Transverse colon (tissue), 4 donors: Measurements from ENCODE around the gene PRM1. TPM values are rescaled to one million over a fixed set of nuclear protein-coding genes. Genes with fewer than 3 reads are reported as not detected.

Experiments
- DNase-seq: peaks from one replicate; pipeline ENCODE4 v3.0.0-alpha.2; 2019
- H3K27ac ChIP-seq, 4 donors: fragments of 200-600 bp; sonication (generic); 2 replicates each; pipeline ENCODE4 v1.5.1; 2016 to 2018; ENCODE audit warnings: inconsistent platforms in 4 of 4
- H3K27me3 ChIP-seq: fragments of 200-600 bp; sonication (generic); 2 replicates; pipeline ENCODE4 v1.5.1; 2017; ENCODE audit warnings: inconsistent platforms
- H3K36me3 ChIP-seq, 4 donors: fragments of 200-600 bp; sonication (generic); 2 replicates each; pipeline ENCODE4 v1.5.1; 2017 to 2019; ENCODE audit warnings: inconsistent platforms in 4 of 4
- H3K4me1 ChIP-seq, 4 donors: fragments of 200-600 bp; sonication (generic); 2 replicates each; pipeline ENCODE4 v1.5.1; 2017 to 2020; ENCODE audit warnings: inconsistent platforms in 4 of 4
- H3K4me3 ChIP-seq, 4 donors: fragments of 200-600 bp; sonication (generic); 1 replicate in 1 of 4; 2 replicates in 3 of 4; pipeline versions ENCODE4 v1.5.1 to v1.6.1; 2017 to 2019; ENCODE audit warnings: inconsistent platforms in 4 of 4
- H3K9me3 ChIP-seq, 2 donors: fragments of 200-600 bp; sonication (generic); 2 replicates each; pipeline ENCODE4 v1.5.1; 2017 to 2019; ENCODE audit warnings: inconsistent platforms in 2 of 2
- CTCF ChIP-seq, 5 experiments: fragments of 200-600 bp in 3 of 5; fragments of 450-650 bp in 2 of 5; sonication (generic) in 3 of 5; IDR thresholded peaks; 1 replicate in 2 of 5; 2 replicates in 3 of 5; pipeline ENCODE4 v1.5.1; 2016 to 2017; ENCODE audit warnings: antibody characterized with exemption in 5 of 5, inconsistent platforms in 3 of 5, mild to moderate bottlenecking in 2 of 5, moderate library complexity in 1 of 5
- EP300 ChIP-seq: sonication (generic); formaldehyde crosslinking; IDR thresholded peaks from one replicate; pipeline ENCODE4 v1.6.1; 2017; ENCODE audit warnings: antibody characterized with exemption, low read depth
- POLR2A ChIP-seq: fragments of 450-650 bp; IDR thresholded peaks from one replicate; pipeline ENCODE4 v1.6.1; 2016; ENCODE audit warnings: antibody characterized with exemption, mild to moderate bottlenecking, moderate library complexity
- POLR2AphosphoS5 ChIP-seq, 3 donors: sonication (generic); formaldehyde crosslinking; IDR thresholded peaks; one replicate each; pipeline ENCODE4 v1.6.1; 2016; ENCODE audit warnings: antibody characterized with exemption in 3 of 3
- WGBS, 2 donors: methylation state at CpG; one replicate each; pipeline ENCODE4 v1.1.5; 2018; ENCODE audit warnings: low coverage in 1 of 2; 5-methylcytosine and 5-hydroxymethylcytosine counted together
- in situ Hi-C, 4 donors: fragments of 200-750 bp; cut with MboI; loops; one replicate each; pipeline versions ENCODE4 v1.15.0 to v1.15.1; 2017; ENCODE audit warnings: low sequenced_read_pairs in 3 of 4, low pct_ligation_motif_present in 1 of 4, low pct_unique_long_range_greater_than_20kb in 1 of 4
- intact Hi-C: fragments of 100-400 bp; cut with DNase I; formaldehyde crosslinking; loops from one replicate; pipeline ENCODE4 v1.15.1; 2023; ENCODE audit warnings: low total_unique reads
- total RNA-seq, 4 donors: library from RNA; depleted of rRNA; stranded (reverse); fragments of >200 nt; gene quantifications; one replicate each; pipeline ENCODE4 v1.1.0, GENCODE V29; 2016

PRM1 gene
- total RNA-seq, 4 donors from 2014 or later, result not detected

GRCh38 chr16:11245988-11246387 is 35.1 kb downstream of the PRM1 start:
- intact Hi-C loops (no loop called here), in situ Hi-C loops (no loop called here)
- H3K36me3 ChIP-seq, result no peaks in the 10 kb centered on the region
- H3K4me1 ChIP-seq, result no peaks in the 10 kb centered on the region
- no peak overlapping the region for H3K27ac ChIP-seq
- H3K9me3 ChIP-seq, result no peaks in the 10 kb centered on the region
- DNase-seq, result no peak
- H3K4me3 ChIP-seq, result no peak overlapping the region
- H3K27me3 ChIP-seq, result no peaks in the 10 kb centered on the region
- TF ChIP-seq EP300 (no peak), CTCF (IDR thresholded peaks at IDR 0.05) (no peak), POLR2AphosphoS5 (IDR thresholded peaks at IDR 0.05) (no peak), POLR2A (no peak)

GRCh38 chr16:11245222-11245737 is 35.9 kb downstream of the PRM1 start:
- H3K27ac ChIP-seq, result no peak overlapping the region
- WGBS, 2 donors, result 83 to 84% methylated on average over 1 to 5 of the region's 5 CpGs
- intact Hi-C loops, result no loop called here
- H3K4me3 ChIP-seq, result no peak overlapping the region
- no peaks in the 10 kb centered on the region for H3K9me3 ChIP-seq
- in situ Hi-C loops, result no loop called here
- TF ChIP-seq POLR2AphosphoS5 (IDR thresholded peaks at IDR 0.05), result no peak
- no peak for TF ChIP-seq POLR2A
- no peak for TF ChIP-seq EP300
- no peak for TF ChIP-seq CTCF (IDR thresholded peaks at IDR 0.05)
- no peaks in the 10 kb centered on the region for H3K4me1 ChIP-seq
- no peak for DNase-seq
- no peaks in the 10 kb centered on the region for H3K36me3 ChIP-seq
- no peaks in the 10 kb centered on the region for H3K27me3 ChIP-seq

GRCh38 chr16:11242658-11243057 is 38.5 kb downstream of the PRM1 start:
- no peak for DNase-seq
- Histone ChIP-seq H3K9me3 (no peaks in the 10 kb centered on the region), H3K4me1 (no peaks in the 10 kb centered on the region), H3K4me3 (no peak overlapping the region), H3K27ac (no peak overlapping the region), H3K27me3 (no peaks in the 10 kb centered on the region), H3K36me3 (no peaks in the 10 kb centered on the region)
- in situ Hi-C loops, result no loop called here
- intact Hi-C loops, result no loop called here
- 83 to 85% methylated on average over 11 to 12 of the region's 12 CpGs for WGBS, 2 donors
- no peak for TF ChIP-seq POLR2A
- no peak for TF ChIP-seq EP300
- no peak for TF ChIP-seq CTCF (IDR thresholded peaks at IDR 0.05)
- TF ChIP-seq POLR2AphosphoS5 (IDR thresholded peaks at IDR 0.05), result no peak

GRCh38 chr16:11241480-11242204 is 39.5 kb downstream of the PRM1 start:
- WGBS, 2 donors, result 87 to 93% methylated on average over 5 of the region's 5 CpGs
- H3K27ac ChIP-seq, result no peak overlapping the region
- no peaks in the 10 kb centered on the region for H3K4me1 ChIP-seq
- no peak overlapping the region for H3K4me3 ChIP-seq
- intact Hi-C loops, result no loop called here
- no peaks in the 10 kb centered on the region for H3K27me3 ChIP-seq
- no peak for TF ChIP-seq EP300
- TF ChIP-seq POLR2AphosphoS5 (IDR thresholded peaks at IDR 0.05), result no peak
- no peak for TF ChIP-seq POLR2A
- no peak for TF ChIP-seq CTCF (IDR thresholded peaks at IDR 0.05)
- H3K9me3 ChIP-seq, result no peaks in the 10 kb centered on the region
- no peak for DNase-seq
- in situ Hi-C loops, result no loop called here
- no peaks in the 10 kb centered on the region for H3K36me3 ChIP-seq
